ENCODE results near the gene TACC2.

DNA sequence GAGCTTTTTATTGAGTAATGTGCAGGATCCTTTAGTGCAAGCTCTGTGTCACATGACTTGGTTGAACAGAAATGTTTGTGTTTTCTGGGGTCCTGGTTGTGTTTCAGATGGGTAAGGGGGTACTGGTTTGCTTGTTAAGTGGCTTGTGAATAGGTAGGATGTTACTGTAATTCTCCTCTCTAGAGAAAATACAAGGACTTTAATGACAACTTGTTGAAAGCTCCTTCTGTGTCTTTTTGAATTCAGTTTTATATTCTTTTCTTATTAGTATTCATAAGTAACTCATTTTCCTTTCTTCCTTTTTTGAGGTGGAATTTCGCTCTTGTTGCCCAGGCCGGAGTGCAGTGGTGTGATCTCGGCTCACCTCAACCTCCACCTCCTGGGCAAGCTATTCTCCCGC is 196.7 kb downstream of the TACC2 start:
- no peak for TF ChIP-seq POLR2A (IDR thresholded peaks at IDR 0.05)
- TF ChIP-seq, protein P1, sequence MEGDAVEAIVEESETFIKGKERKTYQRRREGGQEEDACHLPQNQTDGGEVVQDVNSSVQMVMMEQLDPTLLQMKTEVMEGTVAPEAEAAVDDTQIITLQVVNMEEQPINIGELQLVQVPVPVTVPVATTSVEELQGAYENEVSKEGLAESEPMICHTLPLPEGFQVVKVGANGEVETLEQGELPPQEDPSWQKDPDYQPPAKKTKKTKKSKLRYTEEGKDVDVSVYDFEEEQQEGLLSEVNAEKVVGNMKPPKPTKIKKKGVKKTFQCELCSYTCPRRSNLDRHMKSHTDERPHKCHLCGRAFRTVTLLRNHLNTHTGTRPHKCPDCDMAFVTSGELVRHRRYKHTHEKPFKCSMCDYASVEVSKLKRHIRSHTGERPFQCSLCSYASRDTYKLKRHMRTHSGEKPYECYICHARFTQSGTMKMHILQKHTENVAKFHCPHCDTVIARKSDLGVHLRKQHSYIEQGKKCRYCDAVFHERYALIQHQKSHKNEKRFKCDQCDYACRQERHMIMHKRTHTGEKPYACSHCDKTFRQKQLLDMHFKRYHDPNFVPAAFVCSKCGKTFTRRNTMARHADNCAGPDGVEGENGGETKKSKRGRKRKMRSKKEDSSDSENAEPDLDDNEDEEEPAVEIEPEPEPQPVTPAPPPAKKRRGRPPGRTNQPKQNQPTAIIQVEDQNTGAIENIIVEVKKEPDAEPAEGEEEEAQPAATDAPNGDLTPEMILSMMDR (IDR thresholded peaks at IDR 0.05): no peak
